ENCODE results near the gene WDR31. TPM values are rescaled to one million over a fixed set of nuclear protein-coding genes. Genes with fewer than 3 reads are reported as not detected.

Gene WDR31
- total RNA-seq, 1 donor from 2014 or later: 2.0 TPM

- intact Hi-C loops (cut with DNase I): no loop called here
These were observed 11.9 kb downstream of the WDR31 start for GRCh38 chr9:113328045-113328782.

GRCh38 chr9:113326230-113326629 lies 13.8 kb downstream of the WDR31 start:
- Histone ChIP-seq H3K4me3 (no peak overlapping the region), H3K4me1 (no peaks in the 10 kb centered on the region), H3K36me3 (peaks cover 0 to 2% of the 10 kb centered on the region in 2 donors), H3K27me3 (no peaks in the 10 kb centered on the region), H3K9me3 (no peaks in the 10 kb centered on the region), H3K27ac (no peak overlapping the region)
- no peak for TF ChIP-seq POLR2A (IDR thresholded peaks at IDR 0.05)
- no peak for TF ChIP-seq POLR2AphosphoS5 (IDR thresholded peaks at IDR 0.05; ENCODE audit: insufficient read depth in 1 of 2, low read depth in 1 of 2)
- TF ChIP-seq, protein P1, sequence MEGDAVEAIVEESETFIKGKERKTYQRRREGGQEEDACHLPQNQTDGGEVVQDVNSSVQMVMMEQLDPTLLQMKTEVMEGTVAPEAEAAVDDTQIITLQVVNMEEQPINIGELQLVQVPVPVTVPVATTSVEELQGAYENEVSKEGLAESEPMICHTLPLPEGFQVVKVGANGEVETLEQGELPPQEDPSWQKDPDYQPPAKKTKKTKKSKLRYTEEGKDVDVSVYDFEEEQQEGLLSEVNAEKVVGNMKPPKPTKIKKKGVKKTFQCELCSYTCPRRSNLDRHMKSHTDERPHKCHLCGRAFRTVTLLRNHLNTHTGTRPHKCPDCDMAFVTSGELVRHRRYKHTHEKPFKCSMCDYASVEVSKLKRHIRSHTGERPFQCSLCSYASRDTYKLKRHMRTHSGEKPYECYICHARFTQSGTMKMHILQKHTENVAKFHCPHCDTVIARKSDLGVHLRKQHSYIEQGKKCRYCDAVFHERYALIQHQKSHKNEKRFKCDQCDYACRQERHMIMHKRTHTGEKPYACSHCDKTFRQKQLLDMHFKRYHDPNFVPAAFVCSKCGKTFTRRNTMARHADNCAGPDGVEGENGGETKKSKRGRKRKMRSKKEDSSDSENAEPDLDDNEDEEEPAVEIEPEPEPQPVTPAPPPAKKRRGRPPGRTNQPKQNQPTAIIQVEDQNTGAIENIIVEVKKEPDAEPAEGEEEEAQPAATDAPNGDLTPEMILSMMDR (IDR thresholded peaks at IDR 0.05): no peak
- DNase-seq (ENCODE audit: extremely low spot score in 2 of 2): no peak
- intact Hi-C loops (cut with DNase I): no loop called here

More at GRCh38 chr9:113328045-113328782, 11.9 kb downstream of the WDR31 start:
- H3K27ac ChIP-seq: no peak overlapping the region
- H3K9me3 ChIP-seq: no peaks in the 10 kb centered on the region
- H3K27me3 ChIP-seq: no peaks in the 10 kb centered on the region
- H3K4me3 ChIP-seq: no peak overlapping the region
- H3K36me3 ChIP-seq: no peaks in the 10 kb centered on the region
- no peak for TF ChIP-seq POLR2A (IDR thresholded peaks at IDR 0.05)
- TF ChIP-seq, protein P1 (IDR thresholded peaks at IDR 0.05): no peak
- no peak for TF ChIP-seq POLR2AphosphoS5 (IDR thresholded peaks at IDR 0.05; ENCODE audit: insufficient read depth in 1 of 2, low read depth in 1 of 2)
- no peaks in the 10 kb centered on the region for H3K4me1 ChIP-seq
- DNase-seq (ENCODE audit: extremely low spot score in 2 of 2): no peak

- H3K27me3 ChIP-seq: no peaks in the 10 kb centered on the region
- H3K36me3 ChIP-seq: peaks cover 0 to 6% of the 10 kb centered on the region in 2 donors
- H3K27ac ChIP-seq: no peak overlapping the region
- H3K4me3 ChIP-seq: no peak overlapping the region
- no peaks in the 10 kb centered on the region for H3K4me1 ChIP-seq
- TF ChIP-seq POLR2AphosphoS5 (IDR thresholded peaks at IDR 0.05; ENCODE audit: insufficient read depth in 1 of 2, low read depth in 1 of 2) (no peak), POLR2A (IDR thresholded peaks at IDR 0.05) (no peak)
- TF ChIP-seq, protein P1 (IDR thresholded peaks at IDR 0.05): no peak
- H3K9me3 ChIP-seq: no peaks in the 10 kb centered on the region
- intact Hi-C loops (cut with DNase I): no loop called here
- no peak for DNase-seq (ENCODE audit: extremely low spot score in 2 of 2)
These were observed 17.4 kb downstream of the WDR31 start for GRCh38 chr9:113322671-113323070.

GRCh38 chr9:113320051-113320450 lies 20.0 kb downstream of the WDR31 start:
- no peak for DNase-seq (ENCODE audit: extremely low spot score in 2 of 2)
- no peak overlapping the region for H3K27ac ChIP-seq
- intact Hi-C loops (cut with DNase I): no loop called here
- no peaks in the 10 kb centered on the region for H3K4me1 ChIP-seq
- TF ChIP-seq POLR2A (IDR thresholded peaks at IDR 0.05) (no peak), POLR2AphosphoS5 (IDR thresholded peaks at IDR 0.05; ENCODE audit: insufficient read depth in 1 of 2, low read depth in 1 of 2) (no peak)
- TF ChIP-seq, protein P1 (IDR thresholded peaks at IDR 0.05): no peak
- no peaks in the 10 kb centered on the region for H3K9me3 ChIP-seq
- peaks cover 0 to 6% of the 10 kb centered on the region in 2 donors for H3K36me3 ChIP-seq
- H3K4me3 ChIP-seq: no peak overlapping the region
- no peaks in the 10 kb centered on the region for H3K27me3 ChIP-seq

- intact Hi-C loops (cut with DNase I): no loop called here
- peaks cover 0 to 6% of the 10 kb centered on the region in 2 donors for H3K36me3 ChIP-seq
- no peak for TF ChIP-seq POLR2AphosphoS5 (IDR thresholded peaks at IDR 0.05; ENCODE audit: insufficient read depth in 1 of 2, low read depth in 1 of 2)
- TF ChIP-seq, protein P1 (IDR thresholded peaks at IDR 0.05): no peak
- TF ChIP-seq POLR2A (IDR thresholded peaks at IDR 0.05): no peak
- H3K9me3 ChIP-seq: no peaks in the 10 kb centered on the region
- no peaks in the 10 kb centered on the region for H3K27me3 ChIP-seq
- H3K4me3 ChIP-seq: no peak overlapping the region
- H3K4me1 ChIP-seq: no peaks in the 10 kb centered on the region
- no peak overlapping the region for H3K27ac ChIP-seq
- no peak for DNase-seq (ENCODE audit: extremely low spot score in 2 of 2)
These were observed 21.0 kb downstream of the WDR31 start for GRCh38 chr9:113319054-113319453.

All from vagina (tissue), 2 donors.